Esophagus muscularis mucosa (tissue), 4 donors: Measurements from ENCODE around the gene TOB2. TPM values are rescaled to one million over a fixed set of nuclear protein-coding genes. Genes with fewer than 3 reads are reported as not detected.

Source experiments
- DNase-seq: peaks from one replicate; pipeline ENCODE4 v3.0.0-alpha.2; 2017; ENCODE audit errors: extremely low spot score
- H3K27ac ChIP-seq, 4 donors: fragments of 200-600 bp; sonication (generic); replicated peaks in 1 of 4; 1 replicate in 3 of 4; 2 replicates in 1 of 4; pipeline ENCODE4 v1.5.1; 2016 to 2019; ENCODE audit warnings: mild to moderate bottlenecking in 1 of 4
- H3K27me3 ChIP-seq, 4 donors: fragments of 200-600 bp; sonication (generic); one replicate each; pipeline versions ENCODE4 v1.5.1 to v1.6.0; 2016 to 2019
- H3K36me3 ChIP-seq, 4 donors: fragments of 200-600 bp; sonication (generic); one replicate each; pipeline ENCODE4 v1.5.1; 2016 to 2019
- H3K4me1 ChIP-seq, 4 donors: fragments of 200-600 bp; sonication (generic); one replicate each; pipeline ENCODE4 v1.5.1; 2016 to 2019
- H3K4me3 ChIP-seq, 4 donors: fragments of 200-600 bp; sonication (generic); 1 replicate in 2 of 4; 2 replicates in 2 of 4; pipeline ENCODE4 v1.5.1; 2016 to 2019; ENCODE audit warnings: mild to moderate bottlenecking in 4 of 4, moderate library complexity in 1 of 4
- H3K9me3 ChIP-seq, 4 donors: fragments of 200-600 bp; sonication (generic); 1 replicate in 3 of 4; 2 replicates in 1 of 4; pipeline ENCODE4 v1.5.1; 2016 to 2019
- CTCF ChIP-seq, 3 experiments: fragments of 200-600 bp in 2 of 3; fragments of 450-650 bp in 1 of 3; sonication (generic) in 2 of 3; IDR thresholded peaks; one replicate each; pipeline ENCODE4 v1.5.1; 2017 to 2019; ENCODE audit warnings: antibody characterized with exemption in 3 of 3, mild to moderate bottlenecking in 2 of 3, moderate library complexity in 1 of 3
- EP300 ChIP-seq: sonication (generic); formaldehyde crosslinking; IDR thresholded peaks from one replicate; pipeline ENCODE4 v1.6.1; 2017; ENCODE audit warnings: antibody characterized with exemption
- POLR2A ChIP-seq: fragments of 450-650 bp; IDR thresholded peaks from one replicate; pipeline ENCODE4 v1.6.1; 2017; ENCODE audit warnings: antibody characterized with exemption, moderate library complexity, mild to moderate bottlenecking, low read depth
- POLR2AphosphoS5 ChIP-seq, 2 donors: sonication (generic); formaldehyde crosslinking; IDR thresholded peaks; one replicate each; pipeline ENCODE4 v1.6.1; 2017; ENCODE audit warnings: antibody characterized with exemption in 2 of 2
- WGBS: methylation state at CpG from one replicate; pipeline ENCODE4 v1.1.5; 2018; 5-methylcytosine and 5-hydroxymethylcytosine counted together
- intact Hi-C: fragments of 100-400 bp; cut with DNase I; formaldehyde crosslinking; loops from one replicate; pipeline ENCODE4 v1.15.1; 2023
- total RNA-seq, 4 donors: library from RNA; depleted of rRNA; stranded (reverse); fragments of >200 nt; gene quantifications; one replicate each; pipeline versions ENCODE4 v1.1.0 to v1.2.1, GENCODE V29; 2016

TOB2 gene
- total RNA-seq, 4 donors from 2014 or later: 56.2 to 100 (median 93.0) TPM

DNA sequence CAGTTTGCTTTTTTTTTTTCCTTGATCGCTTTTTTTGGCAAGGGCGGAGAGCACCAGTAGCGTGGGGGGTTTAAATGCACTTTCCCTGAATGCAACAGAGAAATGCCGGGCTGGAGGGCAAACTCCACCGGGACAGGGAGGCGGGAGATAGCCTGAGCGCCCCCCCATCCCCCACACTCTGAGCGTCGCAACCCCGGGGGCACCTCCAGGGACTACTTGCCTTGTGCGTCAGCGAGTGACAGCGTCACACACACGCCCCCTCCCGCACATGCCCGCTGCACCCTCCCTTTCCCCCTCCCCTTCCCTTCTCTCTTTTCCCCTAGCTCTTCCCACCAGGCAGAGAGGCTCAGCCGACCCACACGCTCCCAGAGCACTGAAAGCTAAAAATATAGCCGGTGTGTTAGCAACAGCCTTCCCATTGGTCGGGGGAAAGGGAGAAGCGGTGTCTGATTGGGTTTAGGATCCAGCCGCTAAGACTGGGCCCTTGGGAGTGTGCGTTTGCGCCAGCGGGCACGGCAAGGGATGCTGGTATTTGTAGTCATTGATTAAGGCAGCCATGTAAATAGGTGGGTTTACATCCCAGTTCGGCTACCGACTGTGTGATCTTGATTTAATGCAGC is 1.7 kb upstream of the TOB2 start:
- Histone ChIP-seq H3K27ac (peak overlapping the region; percentile 99 to 100 (median 100)), H3K4me3 (peak overlapping the region; percentile 88 to 100 (median 98)), H3K4me1 (peaks cover 14 to 17% (median 16%) of the 10 kb centered on the region in 4 donors), H3K9me3 (no peaks in the 10 kb centered on the region), H3K36me3 (peaks cover 0 to 1% (median under 1%) of the 10 kb centered on the region in 4 donors), H3K27me3 (peaks cover 0 to 5% (median 0%) of the 10 kb centered on the region in 4 donors)
- DNase-seq: peak; percentile 98
- TF ChIP-seq CTCF (IDR thresholded peaks at IDR 0.05): no peak
- peak; percentile 86 for TF ChIP-seq EP300
- TF ChIP-seq POLR2A: peak; percentile 92
- peak; percentile 96 to 97 for TF ChIP-seq POLR2AphosphoS5 (IDR thresholded peaks at IDR 0.05)
- WGBS: under 1% methylated on average over 24 of the region's 28 CpGs
- intact Hi-C loops: no loop called here

GRCh38 chr22:41447435-41448188 is 1.0 kb upstream of the TOB2 start:
- Histone ChIP-seq H3K4me1 (peaks cover 21 to 24% (median 23%) of the 10 kb centered on the region in 4 donors), H3K9me3 (no peaks in the 10 kb centered on the region), H3K4me3 (peak overlapping the region; percentile 88 to 100 (median 98)), H3K27ac (peak overlapping the region; percentile 99 to 100 (median 100)), H3K36me3 (peaks cover 0 to 8% (median 7%) of the 10 kb centered on the region in 4 donors), H3K27me3 (peaks cover 0 to 5% (median 0%) of the 10 kb centered on the region in 4 donors)
- intact Hi-C loops: no loop called here
- no peak for DNase-seq
- TF ChIP-seq EP300 (no peak), POLR2A (no peak), POLR2AphosphoS5 (IDR thresholded peaks at IDR 0.05) (peak in 1 of 2 donors; percentile 52), CTCF (IDR thresholded peaks at IDR 0.05) (no peak)
- WGBS: 0% methylated on average over 30 of the region's 63 CpGs

GRCh38 chr22:41446057-41446501 is 522 bp downstream of the TOB2 start:
- no peak for TF ChIP-seq POLR2AphosphoS5 (IDR thresholded peaks at IDR 0.05)
- TF ChIP-seq EP300: no peak
- TF ChIP-seq POLR2A: no peak
- TF ChIP-seq CTCF (IDR thresholded peaks at IDR 0.05): no peak
- Histone ChIP-seq H3K36me3 (peaks cover 4 to 21% (median 13%) of the 10 kb centered on the region in 4 donors), H3K27ac (peak overlapping the region; percentile 99 to 100 (median 100)), H3K9me3 (no peaks in the 10 kb centered on the region), H3K4me1 (peaks cover 32 to 40% (median 38%) of the 10 kb centered on the region in 4 donors), H3K4me3 (peak overlapping the region; percentile 88 to 100 (median 98)), H3K27me3 (peaks cover 0 to 5% (median 0%) of the 10 kb centered on the region in 4 donors)
- no peak for DNase-seq
- intact Hi-C loops: no loop called here
- 1% methylated on average over 16 of the region's 34 CpGs for WGBS

GRCh38 chr22:41445129-41446056 is 1.2 kb downstream of the TOB2 start:
- Histone ChIP-seq H3K4me1 (peaks cover 38 to 46% (median 45%) of the 10 kb centered on the region in 4 donors), H3K36me3 (peaks cover 11 to 28% (median 20%) of the 10 kb centered on the region in 4 donors), H3K27me3 (peaks cover 0 to 5% (median 0%) of the 10 kb centered on the region in 4 donors), H3K27ac (peak overlapping the region; percentile 99 to 100 (median 100)), H3K9me3 (no peaks in the 10 kb centered on the region), H3K4me3 (peak overlapping the region; percentile 88 to 100 (median 98))
- TF ChIP-seq POLR2AphosphoS5 (IDR thresholded peaks at IDR 0.05) (peak; percentile 36 to 40), POLR2A (no peak), CTCF (IDR thresholded peaks at IDR 0.05) (no peak)
- intact Hi-C loops: no loop called here
- 0% methylated on average over 22 of the region's 22 CpGs for WGBS
- DNase-seq: no peak
